Measurements from ENCODE around the gene SYDE1.
"Not testable (repeated sequence)": the region's sequence is repeated elsewhere in the genome, so short reads cannot be mapped to it uniquely, and the experiment has no call there.

- TF ChIP-seq CTCF (IDR thresholded peaks at IDR 0.05; ENCODE audit: low read length); EZH2 (optimal IDR thresholded peaks at IDR 0.05; ENCODE audit: low read depth, low read length): not testable (repeated sequence)
Measured at GRCh38 chr19:15097980-15098379, 9.2 kb upstream of the SYDE1 start.

Data from MM.1S (cell line).